HG03095 (cell line): Measurements from ENCODE around the gene CLCN1.

Source experiments
- ATAC-seq: cut with Tn5 transposase; IDR thresholded peaks from one replicate; pipeline ENCODE4 v1.9.1; 2021; ENCODE audit warnings: moderate library complexity; ENCODE audit not compliant: unreplicated experiment

The CLCN1 gene

DNA sequence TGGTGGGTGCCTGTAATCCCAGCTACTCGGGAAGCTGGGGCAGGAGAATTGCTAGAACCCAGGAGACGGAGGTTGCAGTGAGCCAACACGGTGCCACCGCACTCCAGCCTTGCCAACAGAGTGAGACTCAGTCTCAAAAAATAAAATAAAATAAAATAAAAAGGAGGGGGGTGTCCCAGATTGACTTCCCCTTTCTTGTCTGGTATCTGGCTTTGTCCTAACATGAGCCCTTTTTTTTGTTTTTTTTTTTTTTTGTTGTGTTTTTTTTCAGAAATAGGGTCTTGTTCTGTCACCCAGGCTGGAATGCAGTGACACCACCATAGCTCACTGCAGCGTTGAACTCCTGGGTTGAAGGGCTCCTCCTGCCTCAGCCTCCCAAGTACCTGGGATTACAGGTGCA, 23.0 kb upstream of the CLCN1 start:
- no peak for ATAC-seq

DNA sequence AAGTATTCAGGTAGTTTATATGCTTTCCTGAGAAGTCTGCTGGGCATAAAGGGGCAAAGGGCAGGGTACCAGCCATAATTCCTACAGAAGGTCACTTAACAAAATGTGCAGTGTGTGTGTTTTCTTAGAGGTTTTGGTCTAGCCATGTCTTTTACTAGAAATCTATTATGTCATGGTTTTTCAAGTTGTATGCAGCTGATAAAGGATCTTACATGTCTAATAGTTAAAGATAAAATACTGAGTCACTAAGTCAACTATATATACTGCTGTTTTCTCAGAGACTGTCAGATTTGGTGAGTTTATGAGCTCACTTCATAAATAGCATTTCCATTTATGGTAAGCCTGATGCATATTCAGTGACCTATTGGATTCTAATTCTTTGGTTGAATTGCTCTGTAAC, 20.0 kb upstream of the CLCN1 start:
- no peak for ATAC-seq

- ATAC-seq: no peak
Measured at GRCh38 chr7:143296686-143297085, 19.2 kb upstream of the CLCN1 start.

DNA sequence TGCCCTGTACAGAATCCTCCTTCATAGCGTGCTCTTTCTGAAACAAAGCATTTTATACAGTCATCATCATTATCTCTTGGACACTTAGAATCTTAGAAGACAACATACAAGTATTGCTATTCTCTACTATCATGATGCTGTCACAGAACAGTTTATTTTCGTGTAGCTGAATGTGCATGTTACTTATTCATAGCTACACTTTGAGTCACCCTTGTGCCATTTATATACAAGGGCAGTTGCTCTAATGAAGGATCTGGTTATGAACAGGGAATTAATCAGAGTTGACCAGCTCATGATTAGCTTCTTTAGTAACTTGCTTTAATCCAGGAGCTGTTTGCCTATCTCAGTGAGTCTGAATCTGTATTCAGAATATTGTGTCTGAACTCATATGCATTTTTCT, 16.6 kb upstream of the CLCN1 start:
- ATAC-seq: no peak

- ATAC-seq: no peak
Measured at GRCh38 chr7:143299840-143300239, 16.1 kb upstream of the CLCN1 start.

- no peak for ATAC-seq
Measured at GRCh38 chr7:143300959-143301935, 14.7 kb upstream of the CLCN1 start.

DNA sequence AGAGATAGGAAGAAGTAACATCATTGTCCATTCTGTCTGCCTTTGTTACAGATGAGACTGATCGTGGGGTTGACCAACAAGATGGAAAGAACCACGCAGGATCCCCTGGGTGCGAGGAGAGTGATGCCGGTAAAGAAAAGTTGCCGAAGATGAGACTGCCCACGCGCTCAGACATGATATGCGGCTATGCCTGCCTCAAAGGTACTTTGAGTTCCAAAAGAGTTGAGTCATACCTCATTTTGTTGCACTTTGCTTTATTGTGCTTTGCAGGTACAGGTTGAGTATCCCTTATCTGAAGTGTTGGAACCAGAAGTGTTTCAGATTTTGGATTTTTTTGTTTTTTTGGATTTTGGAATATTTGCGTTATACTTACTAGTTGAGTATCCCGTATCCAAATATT, 12.2 kb upstream of the CLCN1 start:
- no peak for ATAC-seq

GRCh38 chr7:143304938-143305337, 11.0 kb upstream of the CLCN1 start:
- no peak for ATAC-seq

- no peak for ATAC-seq
Measured at GRCh38 chr7:143305423-143306070, 10.4 kb upstream of the CLCN1 start.

DNA sequence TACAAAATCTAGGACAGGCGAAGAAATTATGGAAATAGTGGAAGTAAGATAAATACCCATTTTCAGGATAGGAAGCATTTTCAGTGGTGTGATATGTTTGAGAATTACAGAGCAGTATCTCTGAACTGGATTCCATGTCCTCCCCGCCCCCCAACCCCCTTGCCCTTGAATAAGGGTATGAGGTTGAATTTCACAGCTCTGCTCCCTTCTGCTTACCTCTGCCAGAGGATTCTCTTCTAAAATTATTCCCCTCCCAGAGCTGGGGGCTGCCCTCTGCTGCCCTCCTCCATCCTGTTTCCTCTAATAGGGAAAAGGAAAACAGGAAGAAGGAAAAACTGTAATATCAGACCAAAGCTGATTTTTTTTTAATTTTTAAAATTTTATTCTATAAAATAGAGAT, 7.3 kb upstream of the CLCN1 start:
- ATAC-seq: no peak

- no peak for ATAC-seq
Measured at GRCh38 chr7:143314127-143314526, 1.8 kb upstream of the CLCN1 start.

DNA sequence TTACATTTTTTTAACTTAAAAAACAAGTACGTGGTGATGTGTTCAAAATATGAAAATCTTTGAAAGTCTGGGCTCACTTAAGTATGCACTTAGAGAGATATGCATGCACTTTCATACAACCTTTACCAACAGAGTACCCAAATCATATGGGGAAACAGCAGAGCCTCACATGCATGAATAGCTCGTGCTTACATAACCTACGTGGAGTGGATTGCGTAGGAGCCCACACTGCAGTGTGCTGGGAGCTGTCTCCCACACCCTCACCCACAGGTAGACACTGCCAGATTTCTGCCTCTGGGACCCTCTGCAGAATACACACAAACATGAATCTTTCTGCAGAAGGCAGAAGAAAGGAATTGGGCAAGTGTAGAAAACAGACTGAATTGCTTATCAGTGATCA, 581 bp downstream of the CLCN1 start:
- ATAC-seq: no peak

GRCh38 chr7:143318661-143319060, 2.8 kb downstream of the CLCN1 start:
- no peak for ATAC-seq

DNA sequence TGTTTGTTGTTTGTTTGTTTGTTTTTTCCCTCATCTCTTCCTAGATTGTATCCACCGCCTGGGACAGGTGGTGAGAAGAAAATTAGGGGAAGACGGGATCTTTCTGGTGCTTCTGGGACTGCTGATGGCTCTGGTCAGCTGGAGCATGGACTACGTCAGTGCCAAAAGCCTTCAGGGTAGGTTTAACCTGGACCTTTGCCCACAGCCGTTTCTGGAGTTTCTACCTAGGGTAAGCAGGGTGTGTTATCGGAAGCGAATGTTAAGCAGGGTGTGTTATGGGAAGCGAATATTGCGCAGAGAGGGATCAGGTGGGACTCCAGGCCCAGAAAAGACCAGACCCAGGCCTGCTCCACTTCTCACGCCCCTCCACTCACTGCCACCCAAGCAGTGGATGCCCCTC, 4.7 kb downstream of the CLCN1 start:
- ATAC-seq: no peak

- ATAC-seq: no peak
Measured at GRCh38 chr7:143321242-143321641, 5.3 kb downstream of the CLCN1 start.

GRCh38 chr7:143321734-143322133, 5.8 kb downstream of the CLCN1 start:
- ATAC-seq: no peak

DNA sequence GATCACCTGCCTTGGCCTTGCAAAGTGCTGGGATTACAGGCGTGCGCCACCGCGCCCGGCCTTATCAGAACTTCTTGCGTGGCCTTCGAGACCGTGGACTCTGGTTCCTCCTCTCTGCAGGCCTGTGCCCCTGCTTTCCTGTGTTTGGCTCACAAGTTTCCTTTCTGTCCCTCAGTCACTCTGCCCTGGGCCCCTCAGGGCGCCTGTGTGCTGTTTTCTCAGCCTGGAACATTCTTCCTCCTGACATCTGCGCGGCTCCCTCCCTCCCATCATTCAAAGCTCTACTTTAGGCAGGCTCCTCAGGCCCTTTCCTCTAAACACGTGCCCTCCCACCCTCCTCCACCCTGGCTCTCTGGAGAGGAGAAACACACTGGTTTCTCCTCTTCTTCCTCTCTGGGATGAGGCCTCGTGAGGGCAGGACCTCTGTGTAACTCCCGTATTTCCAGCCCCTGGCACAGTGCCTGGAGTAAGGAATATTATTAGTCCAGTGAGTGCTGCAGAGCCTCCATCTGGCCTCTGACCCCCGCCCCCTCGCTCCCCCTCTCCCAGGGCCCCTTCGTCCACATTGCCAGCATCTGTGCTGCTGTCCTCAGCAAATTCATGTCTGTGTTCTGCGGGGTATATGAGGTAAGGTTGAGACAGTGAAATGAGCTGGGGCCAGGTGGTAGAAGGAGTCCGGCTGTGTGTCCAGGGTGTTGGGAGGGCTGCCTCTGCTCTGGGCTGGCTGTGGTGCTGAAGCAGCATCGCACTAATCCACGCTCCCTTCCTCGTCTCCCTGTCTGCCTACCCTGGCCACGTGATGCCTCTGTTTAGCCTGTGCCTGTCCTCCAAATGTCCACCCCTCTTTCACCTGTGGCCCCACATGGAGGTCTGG, 7.1 kb downstream of the CLCN1 start:
- no peak for ATAC-seq

DNA sequence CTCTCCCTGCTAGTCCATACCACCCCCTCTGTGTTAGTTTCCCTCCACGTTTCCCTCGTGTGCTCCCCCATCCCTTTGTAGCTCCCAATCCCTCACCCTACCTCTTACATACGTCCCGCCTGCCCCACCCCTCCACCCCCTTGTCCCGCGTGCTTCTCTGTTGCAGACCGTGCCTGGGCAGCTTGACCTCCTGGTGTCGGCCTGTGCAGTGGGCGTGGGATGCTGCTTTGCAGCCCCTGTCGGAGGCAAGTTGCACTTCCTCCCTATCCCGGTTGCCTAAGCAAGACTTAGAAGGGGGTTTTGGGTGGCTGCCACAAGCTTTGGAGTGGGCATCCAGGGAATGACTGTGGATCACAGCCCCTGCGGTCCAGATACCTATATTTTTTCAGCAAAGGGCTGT, 7.7 kb downstream of the CLCN1 start:
- no peak for ATAC-seq

DNA sequence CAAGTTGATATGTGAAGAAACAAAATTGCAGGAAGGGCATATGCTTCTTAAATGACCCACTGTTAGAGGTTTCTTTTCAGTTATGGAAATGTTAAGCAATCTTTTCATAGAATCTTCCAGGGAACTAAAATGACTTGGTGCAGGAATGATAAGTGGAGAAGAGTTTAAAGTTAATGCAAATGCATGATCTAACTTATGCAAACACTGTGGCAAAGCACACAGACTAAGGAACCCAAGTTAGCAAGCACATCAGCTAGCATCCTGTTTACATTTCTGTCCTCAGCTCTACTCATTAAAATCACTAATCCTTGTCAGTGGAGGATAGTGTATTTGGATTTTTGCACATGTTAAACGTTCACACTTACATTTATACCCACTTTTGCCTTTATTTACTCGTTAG, 9.3 kb downstream of the CLCN1 start:
- ATAC-seq: no peak

DNA sequence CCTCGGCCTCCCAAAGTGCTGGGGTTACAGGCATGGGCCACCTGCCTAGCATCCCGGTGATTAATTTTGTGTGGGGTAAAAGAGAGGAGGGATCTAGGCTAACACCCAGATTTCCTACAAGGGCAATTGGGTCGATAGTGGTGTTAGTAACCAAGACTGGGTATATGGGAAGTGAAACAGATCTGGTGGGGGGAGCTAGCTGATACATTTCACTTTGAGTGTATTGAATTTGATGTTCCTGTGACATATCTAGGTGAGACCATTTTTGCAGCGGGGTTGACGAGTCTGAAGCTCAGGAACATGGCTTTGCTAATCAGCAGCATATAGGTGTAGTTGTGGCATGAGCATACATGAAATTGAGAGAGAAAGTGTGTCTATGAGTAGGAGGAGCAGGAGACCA, 12.0 kb downstream of the CLCN1 start:
- peak; percentile 61 for ATAC-seq

- no peak for ATAC-seq
Measured at GRCh38 chr7:143329471-143330170, 13.7 kb downstream of the CLCN1 start.
